Esophagus (tissue), 2 donors: ENCODE results near the gene RBM23. TPM values are rescaled to one million over a fixed set of nuclear protein-coding genes. Genes with fewer than 3 reads are reported as not detected.
A peak's percentile ranks its signal among the peaks of the same experiment; 100 is the strongest.
"Not testable (repeated sequence)": the region's sequence is repeated elsewhere in the genome, so short reads cannot be mapped to it uniquely, and the experiment has no call there.

ENCODE experiments used
- H3K27ac ChIP-seq, 2 donors: one replicate each; pipeline ENCODE4 v1.5.1; 2013; ENCODE audit warnings: low read depth in 2 of 2, mild to moderate bottlenecking in 2 of 2, inconsistent platforms in 1 of 2, low read length in 1 of 2, moderate library complexity in 1 of 2
- H3K27me3 ChIP-seq, 2 donors: one replicate each; pipeline ENCODE4 v1.6.1; 2013; ENCODE audit warnings: low read length in 2 of 2, control low read depth in 1 of 2, mild to moderate bottlenecking in 1 of 2; ENCODE audit not compliant: insufficient read depth in 2 of 2, control insufficient read depth in 1 of 2
- H3K36me3 ChIP-seq, 2 donors: one replicate each; pipeline ENCODE4 v1.6.1; 2013; ENCODE audit warnings: low read length in 1 of 2; ENCODE audit not compliant: control insufficient read depth in 2 of 2, insufficient read depth in 2 of 2
- H3K4me1 ChIP-seq, 2 donors: one replicate each; pipeline ENCODE4 v1.6.1; 2013; ENCODE audit warnings: low read length in 1 of 2; ENCODE audit not compliant: control insufficient read depth in 2 of 2, insufficient read depth in 2 of 2
- H3K4me3 ChIP-seq, 2 donors: one replicate each; pipeline ENCODE4 v1.5.1; 2013; ENCODE audit warnings: low read length in 2 of 2, mild to moderate bottlenecking in 2 of 2, low read depth in 1 of 2, moderate library complexity in 1 of 2
- H3K9me3 ChIP-seq, 2 donors: one replicate each; pipeline ENCODE4 v1.6.1; 2013; ENCODE audit warnings: mild to moderate bottlenecking in 2 of 2, low read depth in 1 of 2, low read length in 1 of 2, moderate library complexity in 1 of 2; ENCODE audit not compliant: control insufficient read depth in 2 of 2, insufficient read depth in 1 of 2
- WGBS, 2 donors: extraction: QIAGEN DNeasy Blood & Tissue Kit; methylation state at CpG; one replicate each; pipeline ENCODE4 v1.1.7; 2013; 5-methylcytosine and 5-hydroxymethylcytosine counted together
- polyA plus RNA-seq, 2 donors: library from polyadenylated mRNA; stranded (reverse); fragments of 200-250 nt; gene quantifications; one replicate each; pipeline ENCODE4 v1.2.3, GENCODE V29; 2013
- donor health status: healthy with polysubstance abuse.
- donor health status: Bipolar disorder and iron deficiency.

RBM23 gene
- polyA plus RNA-seq, 2 donors = 21.2 to 35.8 TPM

GRCh38 chr14:22854963-22855724 lies 63.8 kb downstream of the RBM23 start:
- H3K27ac ChIP-seq = no peak overlapping the region
- no peaks in the 10 kb centered on the region for H3K9me3 ChIP-seq

GRCh38 chr14:22854296-22854695 lies 64.7 kb downstream of the RBM23 start:
- not testable (repeated sequence) for H3K27ac ChIP-seq, H3K9me3 ChIP-seq, H3K4me3 ChIP-seq, H3K27me3 ChIP-seq, H3K36me3 ChIP-seq
- WGBS, 2 donors = 94 to 96% methylated on average over 11 of the region's 11 CpGs
- H3K4me1 ChIP-seq = peaks cover 4 to 17% of the 10 kb centered on the region in 2 donors

More at GRCh38 chr14:22854963-22855724, 63.8 kb downstream of the RBM23 start:
- Histone ChIP-seq H3K4me3 (no peak overlapping the region), H3K27me3 (no peaks in the 10 kb centered on the region), H3K4me1 (peaks cover 4 to 12% of the 10 kb centered on the region in 2 donors), H3K36me3 (no peaks in the 10 kb centered on the region)
- 86 to 93% methylated on average over 8 of the region's 8 CpGs for WGBS, 2 donors

GRCh38 chr14:22852940-22853767 lies 65.8 kb downstream of the RBM23 start:
- H3K36me3 ChIP-seq = no peaks in the 10 kb centered on the region
- peak overlapping the region; percentile 16 to 45 for H3K4me3 ChIP-seq
- H3K27me3 ChIP-seq = no peaks in the 10 kb centered on the region
- peaks cover 4 to 25% of the 10 kb centered on the region in 2 donors for H3K4me1 ChIP-seq
- WGBS, 2 donors = 1 to 2% methylated on average over 20 of the region's 20 CpGs
- H3K27ac ChIP-seq = peak overlapping the region; percentile 43 to 83
- no peaks in the 10 kb centered on the region for H3K9me3 ChIP-seq

- Histone ChIP-seq H3K27ac (peak overlapping the region in 1 of 2 donors; percentile 83), H3K4me3 (no peak overlapping the region)
Measured at GRCh38 chr14:22852599-22852939, 66.4 kb downstream of the RBM23 start.

GRCh38 chr14:22852178-22852577 lies 66.8 kb downstream of the RBM23 start:
- H3K4me1 ChIP-seq = peaks cover 4 to 32% of the 10 kb centered on the region in 2 donors

More at GRCh38 chr14:22852599-22852939, 66.4 kb downstream of the RBM23 start:
- Histone ChIP-seq H3K36me3 (no peaks in the 10 kb centered on the region), H3K9me3 (no peaks in the 10 kb centered on the region), H3K4me1 (peaks cover 4 to 31% of the 10 kb centered on the region in 2 donors), H3K27me3 (no peaks in the 10 kb centered on the region)
- 65 to 67% methylated on average over 2 of the region's 2 CpGs for WGBS, 2 donors

GRCh38 chr14:22850944-22851764 lies 67.8 kb downstream of the RBM23 start:
- Histone ChIP-seq H3K27me3 (no peaks in the 10 kb centered on the region), H3K9me3 (no peaks in the 10 kb centered on the region), H3K36me3 (peaks cover under 1 to 9% of the 10 kb centered on the region in 2 donors), H3K4me1 (peaks cover 8 to 38% of the 10 kb centered on the region in 2 donors), H3K27ac (peak overlapping the region; percentile 65 to 89), H3K4me3 (no peak overlapping the region)
- 50 to 53% methylated on average over 9 of the region's 9 CpGs for WGBS, 2 donors

More at GRCh38 chr14:22852178-22852577, 66.8 kb downstream of the RBM23 start:
- H3K27me3 ChIP-seq, H3K4me3 ChIP-seq, H3K36me3 ChIP-seq, H3K9me3 ChIP-seq: not testable (repeated sequence)
- H3K27ac ChIP-seq = peak overlapping the region in 1 of 2 donors; percentile 65
- 73 to 83% methylated on average over 10 to 12 of the region's 12 CpGs for WGBS, 2 donors

- H3K4me1 ChIP-seq = peaks cover 13 to 41% of the 10 kb centered on the region in 2 donors
- H3K4me3 ChIP-seq = no peak overlapping the region
- H3K27ac ChIP-seq = peak overlapping the region; percentile 84 to 93
- H3K36me3 ChIP-seq = peaks cover 6 to 27% of the 10 kb centered on the region in 2 donors
- no peaks in the 10 kb centered on the region for H3K27me3 ChIP-seq
- whole genome bisulfite sequencing, 2 donors = 33 to 59% methylated on average over 17 to 19 of the region's 19 CpGs
- no peaks in the 10 kb centered on the region for H3K9me3 ChIP-seq
Measured at GRCh38 chr14:22849212-22849819, 69.6 kb downstream of the RBM23 start.

GRCh38 chr14:22848351-22849164 lies 70.4 kb downstream of the RBM23 start:
- peaks cover 13 to 41% of the 10 kb centered on the region in 2 donors for H3K4me1 ChIP-seq
- H3K36me3 ChIP-seq = peaks cover 6 to 30% of the 10 kb centered on the region in 2 donors
- no peaks in the 10 kb centered on the region for H3K27me3 ChIP-seq
- H3K27ac ChIP-seq = peak overlapping the region; percentile 84 to 93
- no peak overlapping the region for H3K4me3 ChIP-seq
- no peaks in the 10 kb centered on the region for H3K9me3 ChIP-seq
- 13 to 28% methylated on average over 12 of the region's 12 CpGs for WGBS, 2 donors
